Neuronal stem cell (in vitro differentiated cells): ENCODE results near the gene SLC17A9.
A peak's percentile ranks its signal among the peaks of the same experiment; 100 is the strongest.

Source experiments
- DNase-seq: peaks from one replicate; pipeline ENCODE4 v3.0.0-alpha.2; 2013; ENCODE audit warnings: low spot score
- H2AFZ ChIP-seq: one replicate; pipeline ENCODE4 v1.6.1; 2013; ENCODE audit warnings: mild to moderate bottlenecking, low read length, inconsistent platforms
- H2AK5ac ChIP-seq: 2 replicates; pipeline ENCODE4 v1.6.1; 2013; ENCODE audit warnings: low read depth, mild to moderate bottlenecking, inconsistent platforms, low read length, moderate library complexity, mixed read lengths
- H2BK120ac ChIP-seq: 2 replicates; pipeline ENCODE4 v1.6.1; 2013; ENCODE audit warnings: low read depth, mild to moderate bottlenecking, inconsistent platforms, low read length, moderate library complexity, mixed read lengths
- H2BK12ac ChIP-seq: one replicate; pipeline ENCODE4 v1.6.1; 2013; ENCODE audit warnings: low read length, inconsistent platforms
- H2BK15ac ChIP-seq: 2 replicates; pipeline ENCODE4 v1.6.1; 2013; ENCODE audit warnings: mild to moderate bottlenecking, low read length, inconsistent platforms, mixed read lengths
- H2BK5ac ChIP-seq: one replicate; pipeline ENCODE4 v1.6.1; 2013; ENCODE audit warnings: inconsistent platforms, mild to moderate bottlenecking, low read length, moderate library complexity
- H3K14ac ChIP-seq: one replicate; pipeline ENCODE4 v1.6.1; 2013; ENCODE audit warnings: low read length, inconsistent platforms
- H3K18ac ChIP-seq: 2 replicates; pipeline ENCODE4 v1.6.1; 2013; ENCODE audit warnings: low read length, inconsistent platforms
- H3K23ac ChIP-seq: 2 replicates; pipeline ENCODE4 v1.6.1; 2013; ENCODE audit warnings: low read depth, mild to moderate bottlenecking, mixed read lengths, low read length, inconsistent platforms; ENCODE audit not compliant: poor library complexity
- H3K27ac ChIP-seq: replicated peaks from 3 replicates; pipeline ENCODE4 v1.5.1; 2013; ENCODE audit warnings: low read length, inconsistent platforms
- H3K27me3 ChIP-seq, 3 experiments: 2 replicates each; pipeline ENCODE4 v1.6.1; 2013; ENCODE audit warnings: low read length in 3 of 3, mild to moderate bottlenecking in 2 of 3, inconsistent platforms in 1 of 3, low read depth in 1 of 3, mixed read lengths in 1 of 3, moderate library complexity in 1 of 3; ENCODE audit not compliant: control insufficient read depth in 3 of 3, insufficient read depth in 3 of 3
- H3K36me3 ChIP-seq, 2 donors: replicated peaks in 1 of 2; 2 replicates each; pipeline ENCODE4 v1.6.1; 2013; ENCODE audit warnings: low read length in 2 of 2; ENCODE audit not compliant: control insufficient read depth in 2 of 2, insufficient read depth in 2 of 2
- H3K4ac ChIP-seq: 2 replicates; pipeline ENCODE4 v1.6.1; 2013; ENCODE audit warnings: inconsistent platforms, mild to moderate bottlenecking, low read length, moderate library complexity
- H3K4me1 ChIP-seq, 2 donors: 1 replicate in 1 of 2; 2 replicates in 1 of 2; pipeline ENCODE4 v1.6.1; 2013; ENCODE audit warnings: low read length in 2 of 2, low read depth in 1 of 2; ENCODE audit not compliant: control insufficient read depth in 2 of 2, insufficient read depth in 1 of 2
- H3K4me2 ChIP-seq: one replicate; pipeline ENCODE4 v1.6.1; 2013; ENCODE audit warnings: mild to moderate bottlenecking, low read length, inconsistent platforms; ENCODE audit not compliant: insufficient read depth, poor library complexity, severe bottlenecking
- H3K4me3 ChIP-seq, 2 donors: 2 replicates each; pipeline ENCODE4 v1.5.1; 2013; ENCODE audit warnings: low read length in 2 of 2, mild to moderate bottlenecking in 2 of 2, inconsistent platforms in 1 of 2, moderate library complexity in 1 of 2
- H3K79me1 ChIP-seq: one replicate; pipeline ENCODE4 v1.6.1; 2013; ENCODE audit warnings: low read depth, mild to moderate bottlenecking, inconsistent platforms, low read length, moderate library complexity
- H3K9ac ChIP-seq: one replicate; pipeline ENCODE4 v1.6.1; 2013; ENCODE audit warnings: mild to moderate bottlenecking, low read depth, low read length, inconsistent platforms; ENCODE audit not compliant: poor library complexity
- H3K9me3 ChIP-seq, 2 donors: replicated peaks in 1 of 2; 2 replicates each; pipeline versions ENCODE3 to v1.6.1; 2013; ENCODE audit warnings: low read length in 2 of 2, mild to moderate bottlenecking in 2 of 2, inconsistent platforms in 1 of 2, low read depth in 1 of 2, mixed read lengths in 1 of 2, moderate library complexity in 1 of 2; ENCODE audit not compliant: control insufficient read depth in 2 of 2, insufficient read depth in 1 of 2
- H4K8ac ChIP-seq: one replicate; pipeline ENCODE4 v1.6.1; 2013; ENCODE audit warnings: low read depth, mild to moderate bottlenecking, inconsistent platforms, low read length, moderate library complexity
- H4K91ac ChIP-seq: one replicate; pipeline ENCODE4 v1.6.1; 2013; ENCODE audit warnings: low read length, low read depth, mild to moderate bottlenecking, inconsistent platforms; ENCODE audit not compliant: poor library complexity
- WGBS, 2 donors: extraction: QIAGEN DNeasy Blood & Tissue Kit; methylation state at CpG; one replicate each; pipeline ENCODE4 v1.1.7; 2013; ENCODE audit warnings: missing lambda C conversion rate in 2 of 2, mixed read lengths in 1 of 2; ENCODE audit not compliant: insufficient read length in 2 of 2, insufficient replicate concordance in 1 of 2; ENCODE audit errors: extremely low coverage in 2 of 2; 5-methylcytosine and 5-hydroxymethylcytosine counted together

SLC17A9 gene

GRCh38 chr20:62945771-62946339 is 6.7 kb upstream of the SLC17A9 start:
- no peak overlapping the region for H4K91ac ChIP-seq
- no peak overlapping the region for H3K18ac ChIP-seq
- no peak overlapping the region for H4K8ac ChIP-seq
- no peak overlapping the region for H3K27ac ChIP-seq
- no peaks in the 10 kb centered on the region for H3K4me1 ChIP-seq
- H3K23ac ChIP-seq = no peak overlapping the region
- H3K4ac ChIP-seq = no peak overlapping the region
- H3K9me3 ChIP-seq = peaks cover 5 to 10% of the 10 kb centered on the region in 2 donors
- H2AFZ ChIP-seq = no peak overlapping the region
- no peak overlapping the region for H3K9ac ChIP-seq
- H2BK15ac ChIP-seq = no peak overlapping the region
- H2AK5ac ChIP-seq = no peak overlapping the region
- H3K79me1 ChIP-seq = peaks cover 5% of the 10 kb centered on the region
- H3K27me3 ChIP-seq = no peaks in the 10 kb centered on the region
- no peak overlapping the region for H2BK12ac ChIP-seq
- H3K4me2 ChIP-seq = no peak overlapping the region
- H2BK5ac ChIP-seq = no peak overlapping the region
- DNase-seq = no peak
- WGBS, 2 donors = no CpG with 5 or more reads among the region's 25 CpGs
- H3K4me3 ChIP-seq = peak overlapping the region in 1 of 2 donors; percentile 43
- peaks cover 56 to 100% of the 10 kb centered on the region in 2 donors for H3K36me3 ChIP-seq
- no peak overlapping the region for H3K14ac ChIP-seq
- H2BK120ac ChIP-seq = no peak overlapping the region

- no peak overlapping the region for H3K4me2 ChIP-seq
- H2BK12ac ChIP-seq = no peak overlapping the region
- H4K91ac ChIP-seq = no peak overlapping the region
- no peak overlapping the region for H4K8ac ChIP-seq
- no peaks in the 10 kb centered on the region for H3K4me1 ChIP-seq
- no peak overlapping the region for H2BK15ac ChIP-seq
- H2AFZ ChIP-seq = no peak overlapping the region
- no peak overlapping the region for H2BK5ac ChIP-seq
- H3K9me3 ChIP-seq = peaks cover 5 to 10% of the 10 kb centered on the region in 2 donors
- H3K27ac ChIP-seq = no peak overlapping the region
- H2AK5ac ChIP-seq = no peak overlapping the region
- H3K23ac ChIP-seq = no peak overlapping the region
- H3K9ac ChIP-seq = no peak overlapping the region
- peaks cover 5% of the 10 kb centered on the region for H3K79me1 ChIP-seq
- H3K27me3 ChIP-seq = no peaks in the 10 kb centered on the region
- H3K4me3 ChIP-seq = peak overlapping the region in 1 of 2 donors; percentile 33
- H3K18ac ChIP-seq = no peak overlapping the region
- no peak overlapping the region for H2BK120ac ChIP-seq
- no peak for DNase-seq
- peaks cover 53 to 93% of the 10 kb centered on the region in 2 donors for H3K36me3 ChIP-seq
- no peak overlapping the region for H3K4ac ChIP-seq
- WGBS, 2 donors = no CpG with 5 or more reads among the region's 10 CpGs
- H3K14ac ChIP-seq = no peak overlapping the region
These were observed 5.6 kb upstream of the SLC17A9 start for GRCh38 chr20:62946918-62947317.

GRCh38 chr20:62947532-62948300 is 4.8 kb upstream of the SLC17A9 start:
- Histone ChIP-seq H2BK5ac (no peak overlapping the region), H3K23ac (no peak overlapping the region), H2AFZ (no peak overlapping the region), H4K8ac (no peak overlapping the region), H2BK15ac (no peak overlapping the region), H3K9ac (no peak overlapping the region), H3K4me1 (peaks cover 0 to 1% of the 10 kb centered on the region in 2 donors), H3K18ac (no peak overlapping the region), H3K4me2 (no peak overlapping the region), H3K27me3 (no peaks in the 10 kb centered on the region), H3K4me3 (no peak overlapping the region), H3K14ac (no peak overlapping the region), H3K4ac (no peak overlapping the region), H4K91ac (no peak overlapping the region), H2BK120ac (no peak overlapping the region), H2AK5ac (no peak overlapping the region), H3K36me3 (peaks cover 49 to 85% of the 10 kb centered on the region in 2 donors), H2BK12ac (no peak overlapping the region), H3K9me3 (peaks cover 5 to 10% of the 10 kb centered on the region in 2 donors), H3K79me1 (peaks cover 5% of the 10 kb centered on the region), H3K27ac (no peak overlapping the region)
- no CpG with 5 or more reads among the region's 17 CpGs for WGBS, 2 donors
- no peak for DNase-seq

- Histone ChIP-seq H3K14ac (no peak overlapping the region), H3K79me1 (peaks cover 7% of the 10 kb centered on the region), H3K4me1 (peaks cover 8 to 12% of the 10 kb centered on the region in 2 donors), H2BK5ac (no peak overlapping the region), H3K9ac (peak overlapping the region; percentile 64), H3K4me3 (no peak overlapping the region), H3K27ac (no peak overlapping the region), H3K18ac (no peak overlapping the region), H3K4me2 (no peak overlapping the region), H2BK12ac (no peak overlapping the region), H3K23ac (no peak overlapping the region), H2BK120ac (no peak overlapping the region), H2AFZ (no peak overlapping the region), H3K36me3 (peaks cover 40 to 70% of the 10 kb centered on the region in 2 donors), H3K9me3 (peaks cover 3 to 10% of the 10 kb centered on the region in 2 donors), H2BK15ac (no peak overlapping the region), H4K91ac (no peak overlapping the region), H3K27me3 (peaks cover 0 to 3% (median 0%) of the 10 kb centered on the region in 3 experiments), H3K4ac (no peak overlapping the region), H4K8ac (no peak overlapping the region), H2AK5ac (no peak overlapping the region)
- no peak for DNase-seq
- WGBS, 2 donors = no CpG with 5 or more reads among the region's 6 CpGs
These were observed 3.2 kb upstream of the SLC17A9 start for GRCh38 chr20:62949153-62949821.
